Activated naive CD8-positive, alpha-beta T cell treated with anti-CD3 and anti-CD28 coated beads, Interleukin-2, amount 10 ng/mL, durations not matched to agents 7 days and 5 days (primary cell): ENCODE results near the gene TOMM34. TPM values are rescaled to one million over a fixed set of nuclear protein-coding genes. Genes with fewer than 3 reads are reported as not detected.
A peak's percentile ranks its signal among the peaks of the same experiment; 100 is the strongest.

ENCODE experiments used
- ATAC-seq: fragments of 150-1000 bp; cut with Tn5 transposase; one replicate; pipeline ENCODE4 v1.10.0; 2021; ENCODE audit warnings: low read depth, moderate library complexity
- POLR2A ChIA-PET: fragments of 350-600 bp; sonication (Branson Sonifier 250); formaldehyde crosslinking; loops from one replicate; lab custom pipeline; 2021; ENCODE audit warnings: antibody characterized with exemption; lab: Charles Lee
- DNase-seq: peaks from one replicate; pipeline ENCODE4 v3.0.0; 2021
- H3K27ac Mint-ChIP-seq: one replicate; pipeline ENCODE4 v1.8.0; 2022; ENCODE audit warnings: mild to moderate bottlenecking, mixed read lengths
- H3K27me3 Mint-ChIP-seq: one replicate; pipeline ENCODE4 v1.8.0; 2022; ENCODE audit warnings: mild to moderate bottlenecking, moderate library complexity, mixed read lengths
- H3K36me3 Mint-ChIP-seq: one replicate; pipeline ENCODE4 v1.8.0; 2021; ENCODE audit warnings: mild to moderate bottlenecking, mixed read lengths
- H3K4me1 Mint-ChIP-seq: one replicate; pipeline ENCODE4 v1.8.0; 2021; ENCODE audit warnings: mixed read lengths
- H3K4me3 Mint-ChIP-seq: one replicate; pipeline ENCODE4 v1.8.0; 2022; ENCODE audit warnings: mild to moderate bottlenecking, moderate library complexity, mixed read lengths
- H3K9me3 Mint-ChIP-seq: one replicate; pipeline ENCODE4 v1.8.0; 2021; ENCODE audit warnings: mixed read lengths
- total RNA-seq, 2 experiments: library from RNA; stranded (reverse); gene quantifications; one replicate each; pipeline ENCODE4 v1.2.3, GENCODE V29; 2021

The TOMM34 gene
- total RNA-seq, 2 experiments from 2014 or later, result 14.4 to 15.4 TPM

GRCh38 chr20:44959082-44959637, 1.0 kb downstream of the TOMM34 start:
- ATAC-seq, result no peak
- H3K4me1 Mint-ChIP-seq, result peaks cover 51% of the 10 kb centered on the region
- POLR2A ChIA-PET, result interaction anchor here (0.6 to 1.9 kb wide), 6 partner anchors 8 to 137 kb away, joined by 3 to 9 read pairs (median 4); no protein-coding TSS in a partner anchor
- peak overlapping the region; percentile 95 for H3K27ac Mint-ChIP-seq
- peaks cover 14% of the 10 kb centered on the region for H3K36me3 Mint-ChIP-seq
- H3K9me3 Mint-ChIP-seq, result no peaks in the 10 kb centered on the region
- no peak for DNase-seq
- H3K27me3 Mint-ChIP-seq, result no peaks in the 10 kb centered on the region
- peak overlapping the region; percentile 96 for H3K4me3 Mint-ChIP-seq

- peaks cover 50% of the 10 kb centered on the region for H3K4me1 Mint-ChIP-seq
- DNase-seq, result no peak
- POLR2A ChIA-PET, result interaction anchor here (0.7 to 1.6 kb wide), 2 partner anchors 16 to 138 kb away, joined by 4 read pairs; no protein-coding TSS in a partner anchor
Observed at GRCh38 chr20:44958276-44958675, 1.9 kb downstream of the TOMM34 start.

GRCh38 chr20:44956410-44956809, 3.8 kb downstream of the TOMM34 start:
- Mint-ChIP-seq H3K4me3 (no peak overlapping the region), H3K36me3 (peaks cover 32% of the 10 kb centered on the region), H3K27ac (no peak overlapping the region), H3K9me3 (no peaks in the 10 kb centered on the region), H3K4me1 (peaks cover 49% of the 10 kb centered on the region), H3K27me3 (no peaks in the 10 kb centered on the region)
- ATAC-seq (no peak), DNase-seq (no peak)
- POLR2A ChIA-PET, result no interaction called here

More at GRCh38 chr20:44958276-44958675, 1.9 kb downstream of the TOMM34 start:
- Mint-ChIP-seq H3K36me3 (peaks cover 23% of the 10 kb centered on the region), H3K27ac (no peak overlapping the region), H3K4me3 (peak overlapping the region; percentile 96), H3K9me3 (no peaks in the 10 kb centered on the region), H3K27me3 (no peaks in the 10 kb centered on the region)
- ATAC-seq, result no peak

- no peak for DNase-seq
- Mint-ChIP-seq H3K4me3 (no peak overlapping the region), H3K27me3 (no peaks in the 10 kb centered on the region), H3K36me3 (peaks cover 36% of the 10 kb centered on the region), H3K4me1 (peaks cover 40% of the 10 kb centered on the region), H3K9me3 (no peaks in the 10 kb centered on the region), H3K27ac (no peak overlapping the region)
- POLR2A ChIA-PET, result interaction anchor here (0.6 kb wide), 1 partner anchor 30 kb away, joined by 4 read pairs; no protein-coding TSS in a partner anchor
- no peak for ATAC-seq
Observed at GRCh38 chr20:44955270-44955669, 4.9 kb downstream of the TOMM34 start.

GRCh38 chr20:44954211-44954610, 6.0 kb downstream of the TOMM34 start:
- peaks cover 40% of the 10 kb centered on the region for H3K36me3 Mint-ChIP-seq
- H3K4me1 Mint-ChIP-seq, result peaks cover 34% of the 10 kb centered on the region
- H3K27me3 Mint-ChIP-seq, result no peaks in the 10 kb centered on the region
- POLR2A ChIA-PET, result interaction anchor here (1.2 kb wide), 1 partner anchor 14 kb away, joined by 3 read pairs; no protein-coding TSS in a partner anchor
- ATAC-seq, result no peak
- no peak overlapping the region for H3K4me3 Mint-ChIP-seq
- H3K9me3 Mint-ChIP-seq, result no peaks in the 10 kb centered on the region
- no peak overlapping the region for H3K27ac Mint-ChIP-seq
- no peak for DNase-seq

- H3K27me3 Mint-ChIP-seq, result no peaks in the 10 kb centered on the region
- DNase-seq, result no peak
- peaks cover 21% of the 10 kb centered on the region for H3K4me1 Mint-ChIP-seq
- no peak overlapping the region for H3K4me3 Mint-ChIP-seq
- ATAC-seq, result no peak
- peaks cover 33% of the 10 kb centered on the region for H3K36me3 Mint-ChIP-seq
- H3K27ac Mint-ChIP-seq, result peak overlapping the region; percentile 43
- POLR2A ChIA-PET, result interaction anchor here (1.4 kb wide), 1 partner anchor 64 kb away, joined by 3 read pairs; no protein-coding TSS in a partner anchor
- H3K9me3 Mint-ChIP-seq, result no peaks in the 10 kb centered on the region
Observed at GRCh38 chr20:44952731-44953130, 7.5 kb downstream of the TOMM34 start.

GRCh38 chr20:44950368-44950767, 9.8 kb downstream of the TOMM34 start:
- peaks cover 37% of the 10 kb centered on the region for H3K36me3 Mint-ChIP-seq

GRCh38 chr20:44948513-44948912, 11.7 kb downstream of the TOMM34 start:
- POLR2A ChIA-PET, result interaction anchor here (0.7 kb wide), 1 partner anchor 12 kb away, joined by 3 read pairs; no protein-coding TSS in a partner anchor
- no peak for DNase-seq
- H3K4me1 Mint-ChIP-seq, result peaks cover 11% of the 10 kb centered on the region
- no peak overlapping the region for H3K27ac Mint-ChIP-seq
- no peaks in the 10 kb centered on the region for H3K27me3 Mint-ChIP-seq
- no peak overlapping the region for H3K4me3 Mint-ChIP-seq
- peaks cover 29% of the 10 kb centered on the region for H3K36me3 Mint-ChIP-seq
- H3K9me3 Mint-ChIP-seq, result no peaks in the 10 kb centered on the region
- ATAC-seq, result no peak

More at GRCh38 chr20:44950368-44950767, 9.8 kb downstream of the TOMM34 start:
- no peak overlapping the region for H3K4me3 Mint-ChIP-seq
- peaks cover 15% of the 10 kb centered on the region for H3K4me1 Mint-ChIP-seq
- POLR2A ChIA-PET, result no interaction called here
- no peak for DNase-seq
- ATAC-seq, result no peak
- no peaks in the 10 kb centered on the region for H3K9me3 Mint-ChIP-seq
- H3K27ac Mint-ChIP-seq, result no peak overlapping the region
- no peaks in the 10 kb centered on the region for H3K27me3 Mint-ChIP-seq

- no peak for ATAC-seq
- H3K36me3 Mint-ChIP-seq, result peaks cover 26% of the 10 kb centered on the region
- no peaks in the 10 kb centered on the region for H3K27me3 Mint-ChIP-seq
- H3K4me3 Mint-ChIP-seq, result no peak overlapping the region
- DNase-seq, result no peak
- H3K9me3 Mint-ChIP-seq, result no peaks in the 10 kb centered on the region
- H3K27ac Mint-ChIP-seq, result no peak overlapping the region
- peaks cover 7% of the 10 kb centered on the region for H3K4me1 Mint-ChIP-seq
- POLR2A ChIA-PET, result interaction anchor here (0.7 kb wide), 1 partner anchor 11 kb away, joined by 3 read pairs; no protein-coding TSS in a partner anchor
Observed at GRCh38 chr20:44948107-44948506, 12.1 kb downstream of the TOMM34 start.

- H3K27me3 Mint-ChIP-seq, result no peaks in the 10 kb centered on the region
- DNase-seq (no peak), ATAC-seq (no peak)
- peaks cover 19% of the 10 kb centered on the region for H3K36me3 Mint-ChIP-seq
- POLR2A ChIA-PET, result no interaction called here
- H3K9me3 Mint-ChIP-seq, result no peaks in the 10 kb centered on the region
- H3K27ac Mint-ChIP-seq, result no peak overlapping the region
- peaks cover 1% of the 10 kb centered on the region for H3K4me1 Mint-ChIP-seq
- H3K4me3 Mint-ChIP-seq, result no peak overlapping the region
Observed at GRCh38 chr20:44946271-44946852, 13.8 kb downstream of the TOMM34 start.

GRCh38 chr20:44945261-44945660, 14.9 kb downstream of the TOMM34 start:
- Mint-ChIP-seq H3K4me1 (peaks cover 1% of the 10 kb centered on the region), H3K36me3 (peaks cover 21% of the 10 kb centered on the region), H3K9me3 (no peaks in the 10 kb centered on the region), H3K4me3 (no peak overlapping the region), H3K27me3 (no peaks in the 10 kb centered on the region), H3K27ac (no peak overlapping the region)
- DNase-seq (no peak), ATAC-seq (no peak)
- POLR2A ChIA-PET, result no interaction called here

- ATAC-seq (no peak), DNase-seq (no peak)
- Mint-ChIP-seq H3K4me1 (peaks cover 1% of the 10 kb centered on the region), H3K9me3 (no peaks in the 10 kb centered on the region), H3K27me3 (no peaks in the 10 kb centered on the region), H3K4me3 (no peak overlapping the region), H3K27ac (no peak overlapping the region), H3K36me3 (peaks cover 22% of the 10 kb centered on the region)
- POLR2A ChIA-PET, result interaction anchor here (1.0 kb wide), 1 partner anchor 16 kb away, joined by 3 read pairs; the partner anchor contains the start of gene TOMM34
Observed at GRCh38 chr20:44943828-44944227, 16.4 kb downstream of the TOMM34 start.

- ATAC-seq (no peak), DNase-seq (no peak)
- POLR2A ChIA-PET, result interaction anchor here (1.0 kb wide), 1 partner anchor 17 kb away, joined by 3 read pairs; the partner anchor contains the start of gene TOMM34
- Mint-ChIP-seq H3K36me3 (peaks cover 22% of the 10 kb centered on the region), H3K4me1 (peaks cover 1% of the 10 kb centered on the region), H3K27ac (peak overlapping the region; percentile 34), H3K9me3 (no peaks in the 10 kb centered on the region), H3K27me3 (no peaks in the 10 kb centered on the region), H3K4me3 (no peak overlapping the region)
Observed at GRCh38 chr20:44942264-44942973, 17.8 kb downstream of the TOMM34 start.
